Cardiac muscle cell (in vitro differentiated cells and primary cell): ENCODE results near the gene CSTB. TPM values are rescaled to one million over a fixed set of nuclear protein-coding genes. Genes with fewer than 3 reads are reported as not detected.
A peak's percentile ranks its signal among the peaks of the same experiment; 100 is the strongest.

Experiments used
- DNase-seq, 2 donors: peaks; one replicate each; pipeline versions ENCODE4 v3.0.0 to v3.0.0-alpha.2; 2010 to 2017; ENCODE audit warnings: low read depth in 1 of 2, low spot score in 1 of 2
- H3K27ac ChIP-seq: fragments of 200-600 bp; sonication (generic); 2 replicates; pipeline ENCODE4 v1.5.1; 2016
- H3K27me3 ChIP-seq: fragments of 200-600 bp; sonication (generic); 2 replicates; pipeline ENCODE4 v1.6.0; 2016; ENCODE audit warnings: control low read depth
- H3K36me3 ChIP-seq: fragments of 200-600 bp; sonication (generic); 2 replicates; pipeline ENCODE4 v1.5.1; 2016; ENCODE audit warnings: control low read depth
- H3K4me1 ChIP-seq: fragments of 200-600 bp; sonication (generic); 2 replicates; pipeline ENCODE4 v1.8.1; 2017; ENCODE audit warnings: low read depth, mild to moderate bottlenecking, mixed run types
- H3K4me3 ChIP-seq: fragments of 200-600 bp; sonication (generic); 2 replicates; pipeline ENCODE4 v1.5.1; 2016; ENCODE audit warnings: mild to moderate bottlenecking
- H3K9me3 ChIP-seq: fragments of 200-600 bp; sonication (generic); 2 replicates; pipeline ENCODE4 v1.5.1; 2017; ENCODE audit warnings: low read depth, mild to moderate bottlenecking, control low read depth
- polyA plus RNA-seq: library from polyadenylated mRNA; unstranded; fragments of >200 nt; fragmentation: Nextera tagmentation; extraction: Ambion mirVana; gene quantifications from 2 replicates; pipeline ENCODE4 v1.2.1, GENCODE V29; 2016
- total RNA-seq: library from RNA; depleted of rRNA; stranded (reverse); fragments of >200 nt; gene quantifications from 2 replicates; pipeline ENCODE4 v1.2.3, GENCODE V29; 2016
- TF ChIP-seq, protein P1 (sequence below): IDR thresholded peaks from 2 replicates; pipeline ENCODE4 v1.5.1; 2012; ENCODE audit warnings: low read depth, mild to moderate bottlenecking, low read length

The CSTB gene
- total and polyA plus RNA-seq, 2 experiments from 2014 or later, result 9.8 to 83.3 TPM

DNA sequence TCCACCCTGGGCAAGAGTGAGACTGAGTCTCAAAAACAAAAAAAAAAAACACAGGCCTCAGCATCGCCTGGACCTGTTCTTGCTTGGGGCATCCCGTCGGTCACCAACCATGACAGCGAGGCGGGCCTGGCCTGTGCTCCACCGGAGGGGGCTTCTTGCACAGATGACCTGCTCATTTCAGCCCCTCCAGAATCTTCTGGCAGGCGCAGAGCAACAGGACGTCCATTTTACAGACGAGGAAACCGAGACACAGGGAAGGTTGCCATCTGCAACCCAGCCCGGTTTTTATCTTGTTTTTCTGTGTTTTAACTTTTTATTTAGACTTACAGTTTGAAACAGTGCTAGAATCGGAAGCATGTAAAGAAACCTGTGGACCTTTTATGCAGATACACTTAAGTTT, 918 bp downstream of the CSTB start:
- H3K4me3 ChIP-seq, result peak overlapping the region; percentile 93
- no peak for DNase-seq
- no peak overlapping the region for H3K27ac ChIP-seq
- peaks cover 10% of the 10 kb centered on the region for H3K4me1 ChIP-seq
- TF ChIP-seq, protein P1, sequence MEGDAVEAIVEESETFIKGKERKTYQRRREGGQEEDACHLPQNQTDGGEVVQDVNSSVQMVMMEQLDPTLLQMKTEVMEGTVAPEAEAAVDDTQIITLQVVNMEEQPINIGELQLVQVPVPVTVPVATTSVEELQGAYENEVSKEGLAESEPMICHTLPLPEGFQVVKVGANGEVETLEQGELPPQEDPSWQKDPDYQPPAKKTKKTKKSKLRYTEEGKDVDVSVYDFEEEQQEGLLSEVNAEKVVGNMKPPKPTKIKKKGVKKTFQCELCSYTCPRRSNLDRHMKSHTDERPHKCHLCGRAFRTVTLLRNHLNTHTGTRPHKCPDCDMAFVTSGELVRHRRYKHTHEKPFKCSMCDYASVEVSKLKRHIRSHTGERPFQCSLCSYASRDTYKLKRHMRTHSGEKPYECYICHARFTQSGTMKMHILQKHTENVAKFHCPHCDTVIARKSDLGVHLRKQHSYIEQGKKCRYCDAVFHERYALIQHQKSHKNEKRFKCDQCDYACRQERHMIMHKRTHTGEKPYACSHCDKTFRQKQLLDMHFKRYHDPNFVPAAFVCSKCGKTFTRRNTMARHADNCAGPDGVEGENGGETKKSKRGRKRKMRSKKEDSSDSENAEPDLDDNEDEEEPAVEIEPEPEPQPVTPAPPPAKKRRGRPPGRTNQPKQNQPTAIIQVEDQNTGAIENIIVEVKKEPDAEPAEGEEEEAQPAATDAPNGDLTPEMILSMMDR, result no peak
- H3K36me3 ChIP-seq, result peaks cover 12% of the 10 kb centered on the region
- H3K9me3 ChIP-seq, result no peaks in the 10 kb centered on the region
- no peaks in the 10 kb centered on the region for H3K27me3 ChIP-seq

- TF ChIP-seq, protein P1, result no peak
- peaks cover 12% of the 10 kb centered on the region for H3K36me3 ChIP-seq
- peaks cover 10% of the 10 kb centered on the region for H3K4me1 ChIP-seq
- no peaks in the 10 kb centered on the region for H3K9me3 ChIP-seq
- H3K27me3 ChIP-seq, result no peaks in the 10 kb centered on the region
- no peak overlapping the region for H3K4me3 ChIP-seq
- DNase-seq, result no peak
- no peak overlapping the region for H3K27ac ChIP-seq
These were observed 1.9 kb downstream of the CSTB start for GRCh38 chr21:43774163-43774562.

GRCh38 chr21:43772425-43772821, 3.7 kb downstream of the CSTB start:
- no peaks in the 10 kb centered on the region for H3K9me3 ChIP-seq
- H3K27ac ChIP-seq, result no peak overlapping the region
- peaks cover 12% of the 10 kb centered on the region for H3K36me3 ChIP-seq
- H3K27me3 ChIP-seq, result no peaks in the 10 kb centered on the region
- TF ChIP-seq, protein P1, result no peak
- DNase-seq, result no peak
- H3K4me3 ChIP-seq, result no peak overlapping the region
- peaks cover 13% of the 10 kb centered on the region for H3K4me1 ChIP-seq

GRCh38 chr21:43771698-43772424, 4.2 kb downstream of the CSTB start:
- Histone ChIP-seq H3K4me1 (peaks cover 13% of the 10 kb centered on the region), H3K27me3 (no peaks in the 10 kb centered on the region), H3K27ac (no peak overlapping the region), H3K4me3 (no peak overlapping the region), H3K36me3 (peaks cover 12% of the 10 kb centered on the region), H3K9me3 (no peaks in the 10 kb centered on the region)
- no peak for DNase-seq
- TF ChIP-seq, protein P1, result no peak

DNA sequence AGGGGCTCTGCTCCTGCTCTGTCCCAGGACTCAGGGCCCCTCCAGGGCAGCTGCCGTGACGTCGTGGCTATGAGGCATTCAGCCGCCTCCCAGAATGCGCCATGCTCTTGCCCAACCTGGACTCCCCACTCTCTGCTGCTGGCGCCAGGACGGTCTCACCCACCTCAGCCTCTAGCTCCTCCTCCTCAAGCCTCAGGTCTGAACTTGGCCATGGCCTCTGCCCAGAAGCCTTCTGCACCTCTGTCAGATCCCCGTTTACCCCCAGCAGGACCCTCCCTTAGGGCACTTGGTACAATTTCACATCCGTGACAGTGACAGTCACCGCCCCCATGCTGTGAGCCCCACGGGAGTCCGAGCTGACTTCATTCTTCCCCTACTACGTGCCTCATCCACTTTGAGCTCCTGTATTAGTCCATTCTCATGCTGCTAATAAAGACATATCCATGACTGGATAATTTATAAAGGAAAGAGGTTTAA, 4.9 kb downstream of the CSTB start:
- H3K27ac ChIP-seq, result no peak overlapping the region
- TF ChIP-seq, protein P1, result no peak

More for the DNA sequence above, 4.9 kb downstream of the CSTB start:
- DNase-seq, result no peak
- Histone ChIP-seq H3K9me3 (no peaks in the 10 kb centered on the region), H3K4me3 (no peak overlapping the region), H3K27me3 (no peaks in the 10 kb centered on the region), H3K4me1 (peaks cover 13% of the 10 kb centered on the region), H3K36me3 (peaks cover 12% of the 10 kb centered on the region)
